BE2C (cell line): ENCODE data around the gene QDPR.

Experiments
- DNase-seq: peaks from one replicate; pipeline ENCODE4 v3.0.0-alpha.2; 2020
- H3K27me3 ChIP-seq: fragments of 250-450 bp; sonication (Bioruptor Pico); 2 replicates; pipeline ENCODE4 v1.5.1; 2020; ENCODE audit warnings: mild to moderate bottlenecking
- H3K36me3 ChIP-seq: fragments of 250-450 bp; sonication (Bioruptor Pico); 2 replicates; pipeline ENCODE4 v1.5.1; 2020; ENCODE audit warnings: mild to moderate bottlenecking
- H3K4me1 ChIP-seq: fragments of 250-450 bp; sonication (Bioruptor Pico); 2 replicates; pipeline ENCODE4 v1.5.1; 2020
- H3K4me3 ChIP-seq: 2 replicates; pipeline ENCODE4 v1.5.1; 2011; ENCODE audit warnings: low read depth, low read length
- H3K9me3 ChIP-seq: fragments of 250-450 bp; sonication (Bioruptor Pico); 2 replicates; pipeline ENCODE4 v1.5.1; 2020
- CTCF ChIP-seq: IDR thresholded peaks from 2 replicates; pipeline ENCODE4 v1.5.1; 2012; ENCODE audit warnings: mild to moderate bottlenecking, low read depth, low read length

QDPR gene

GRCh38 chr4:17512973-17513665 is 1.2 kb upstream of the QDPR start:
- Histone ChIP-seq H3K9me3 (no peaks in the 10 kb centered on the region), H3K27me3 (no peaks in the 10 kb centered on the region), H3K4me3 (no peak overlapping the region), H3K36me3 (peaks cover 21% of the 10 kb centered on the region), H3K4me1 (0 out of 2 replicates have a peak, but pooled peaks cover 3% of the 10 kb centered on the region)
- DNase-seq, result no peak
- no peak for TF ChIP-seq CTCF

- TF ChIP-seq CTCF, result no peak
- Histone ChIP-seq H3K27me3 (no peaks in the 10 kb centered on the region), H3K4me3 (peak overlapping the region; percentile 95), H3K36me3 (peaks cover 33% of the 10 kb centered on the region), H3K9me3 (no peaks in the 10 kb centered on the region), H3K4me1 (0 out of 2 replicates have a peak, but pooled peaks cover 3% of the 10 kb centered on the region)
- DNase-seq, result peak; percentile 47
These were observed 361 bp downstream of the QDPR start for GRCh38 chr4:17511509-17511949.

GRCh38 chr4:17511051-17511450 is 839 bp downstream of the QDPR start:
- no peak for TF ChIP-seq CTCF
- no peaks in the 10 kb centered on the region for H3K9me3 ChIP-seq
- peak; percentile 50 for DNase-seq
- 0 out of 2 replicates have a peak, but pooled peaks cover 3% of the 10 kb centered on the region for H3K4me1 ChIP-seq
- peak overlapping the region; percentile 95 for H3K4me3 ChIP-seq
- H3K27me3 ChIP-seq, result no peaks in the 10 kb centered on the region
- peaks cover 38% of the 10 kb centered on the region for H3K36me3 ChIP-seq

- peaks cover 39% of the 10 kb centered on the region for H3K36me3 ChIP-seq
- no peaks in the 10 kb centered on the region for H3K27me3 ChIP-seq
- H3K4me3 ChIP-seq, result peak overlapping the region; percentile 95
- no peak for DNase-seq
- no peak for TF ChIP-seq CTCF
- no peaks in the 10 kb centered on the region for H3K9me3 ChIP-seq
- H3K4me1 ChIP-seq, result 0 out of 2 replicates have a peak, but pooled peaks cover 3% of the 10 kb centered on the region
These were observed 1.3 kb downstream of the QDPR start for GRCh38 chr4:17510582-17510981.

- Histone ChIP-seq H3K4me3 (no peak overlapping the region), H3K36me3 (peaks cover 76% of the 10 kb centered on the region), H3K9me3 (no peaks in the 10 kb centered on the region), H3K4me1 (no peaks in the 10 kb centered on the region), H3K27me3 (no peaks in the 10 kb centered on the region)
- TF ChIP-seq CTCF, result no peak
- DNase-seq, result no peak
These were observed 7.8 kb downstream of the QDPR start for GRCh38 chr4:17504081-17504480.

GRCh38 chr4:17502756-17503155 is 9.1 kb downstream of the QDPR start:
- H3K36me3 ChIP-seq, result peaks cover 79% of the 10 kb centered on the region
- H3K9me3 ChIP-seq, result no peaks in the 10 kb centered on the region
- TF ChIP-seq CTCF, result no peak
- peaks cover under 1% of the 10 kb centered on the region for H3K4me1 ChIP-seq
- DNase-seq, result no peak
- no peak overlapping the region for H3K4me3 ChIP-seq
- H3K27me3 ChIP-seq, result no peaks in the 10 kb centered on the region
